GM19099 (cell line): ENCODE measurements around the gene DHX29.

Experiments
- POLR2A ChIP-seq: IDR thresholded peaks from 3 replicates; pipeline ENCODE4 v1.6.1; 2011; ENCODE audit warnings: low read depth; ENCODE audit not compliant: insufficient read length; ENCODE audit errors: extremely low read depth

The DHX29 gene

DNA sequence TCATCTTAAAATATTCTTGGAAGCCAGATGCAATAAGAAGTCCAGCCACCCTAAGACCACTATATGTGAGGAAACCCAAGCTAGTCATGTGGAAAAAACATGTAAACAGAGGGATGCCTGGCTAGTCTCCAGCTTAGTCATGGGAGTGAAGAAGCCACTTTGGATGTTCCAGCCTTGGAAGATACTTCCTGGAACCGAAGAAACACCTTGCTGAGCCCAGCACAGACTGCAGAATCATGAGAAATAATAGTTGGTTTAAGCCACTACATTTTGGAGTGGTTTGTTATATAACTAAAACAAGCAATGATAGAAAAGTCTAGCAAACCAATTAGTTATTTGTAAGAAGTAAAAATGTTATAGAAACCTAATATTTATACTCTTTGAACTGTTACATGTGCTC, 12.6 kb downstream of the DHX29 start:
- no peak for TF ChIP-seq POLR2A

DNA sequence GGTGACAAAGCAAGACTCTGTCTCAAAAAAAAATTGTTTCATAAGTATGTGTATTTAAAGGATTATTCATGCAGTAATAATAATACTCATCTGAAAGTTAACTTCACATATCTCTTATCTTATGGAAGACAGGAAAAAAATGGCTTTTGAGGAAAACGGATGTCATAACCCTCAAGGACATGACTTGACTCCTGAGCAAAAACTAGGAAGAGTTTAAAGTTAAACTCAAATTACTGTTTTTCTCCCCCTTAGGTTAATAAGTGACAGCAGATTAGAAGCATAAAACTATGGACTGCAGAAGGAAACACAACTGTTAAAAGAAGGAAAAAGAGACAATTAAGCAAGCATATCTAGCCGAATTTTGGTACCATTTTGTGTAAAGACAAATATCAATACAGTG, 16.5 kb downstream of the DHX29 start:
- TF ChIP-seq POLR2A = no peak

DNA sequence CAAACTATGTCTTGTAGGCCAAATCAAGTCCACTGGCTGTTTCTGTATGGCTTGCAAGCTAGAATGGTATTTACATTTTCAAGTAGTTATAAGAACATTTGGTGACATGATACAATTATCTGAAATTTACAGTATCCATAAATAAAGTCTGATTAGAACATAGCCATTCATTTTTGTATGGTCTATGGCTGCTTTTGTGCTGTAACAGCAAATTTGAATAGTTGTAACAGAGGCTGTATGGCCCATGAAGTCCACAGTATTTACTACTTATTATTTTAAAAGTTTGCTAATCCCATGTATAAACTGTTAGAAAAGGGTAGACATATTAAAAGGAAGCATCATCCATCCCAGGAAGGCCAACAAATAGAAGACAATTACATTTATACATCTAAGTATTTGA, 17.7 kb downstream of the DHX29 start:
- no peak for TF ChIP-seq POLR2A

DNA sequence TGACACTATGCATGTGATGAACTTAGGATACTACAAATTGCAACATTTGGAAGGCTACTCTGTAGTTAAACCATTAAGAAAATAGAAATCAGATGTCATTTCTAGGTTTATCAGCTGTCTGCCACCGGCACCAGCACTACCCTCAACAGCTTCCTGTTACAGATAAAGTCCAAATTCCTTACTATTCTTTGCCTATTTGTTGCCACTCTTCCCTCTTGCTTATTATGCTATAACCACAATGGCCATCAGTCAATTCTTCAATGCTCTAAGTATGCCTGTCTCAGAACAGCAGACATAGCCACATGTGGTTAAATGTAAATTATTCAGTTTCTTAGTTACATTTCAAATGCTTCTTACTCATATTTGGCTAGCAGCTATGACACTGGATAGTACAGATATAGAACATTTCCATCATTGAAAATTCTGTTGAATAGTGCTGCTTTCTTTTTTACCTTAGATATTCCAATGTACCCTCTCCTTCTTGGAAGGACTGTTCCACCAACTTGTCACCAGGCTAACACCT, 21.0 kb downstream of the DHX29 start:
- TF ChIP-seq POLR2A = no peak

DNA sequence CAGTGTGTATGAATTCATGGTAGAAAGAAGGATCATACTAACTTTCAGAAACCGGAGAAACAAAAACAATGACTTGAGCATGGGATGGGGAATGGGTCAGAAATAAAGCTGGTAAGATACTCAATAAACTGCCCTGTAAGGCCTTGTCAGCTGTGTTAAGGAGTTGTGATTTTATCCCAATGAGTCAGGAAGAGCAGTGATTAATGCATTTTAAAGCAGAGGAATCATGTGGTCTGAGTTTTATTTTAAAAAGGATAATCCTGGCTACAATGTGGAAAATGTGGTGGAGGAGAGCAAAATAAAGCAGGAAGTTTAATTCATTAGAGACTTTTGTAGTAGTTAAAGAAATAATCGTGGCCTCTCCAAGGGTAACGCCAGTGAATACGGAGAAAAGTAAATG, 28.7 kb downstream of the DHX29 start:
- TF ChIP-seq POLR2A = no peak

DNA sequence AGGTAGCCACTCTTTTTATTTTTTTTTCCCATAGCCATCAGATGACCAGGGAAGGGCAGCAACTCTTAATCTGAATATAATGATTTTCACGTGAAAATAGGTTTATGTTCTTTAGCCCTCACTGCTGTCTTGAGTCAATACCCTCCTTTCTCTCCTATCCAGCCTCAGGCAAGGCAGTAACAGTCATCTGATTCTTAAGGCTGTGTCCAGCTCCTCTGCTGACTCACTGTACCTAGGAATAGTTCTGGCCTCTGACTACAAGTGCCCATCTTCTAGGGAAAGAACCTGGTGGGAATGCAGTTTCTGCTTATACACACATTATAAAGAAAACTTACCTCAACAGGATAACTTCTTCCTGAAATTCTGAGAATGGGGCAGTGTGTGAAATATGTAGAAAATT, 30.7 kb downstream of the DHX29 start:
- TF ChIP-seq POLR2A = no peak

DNA sequence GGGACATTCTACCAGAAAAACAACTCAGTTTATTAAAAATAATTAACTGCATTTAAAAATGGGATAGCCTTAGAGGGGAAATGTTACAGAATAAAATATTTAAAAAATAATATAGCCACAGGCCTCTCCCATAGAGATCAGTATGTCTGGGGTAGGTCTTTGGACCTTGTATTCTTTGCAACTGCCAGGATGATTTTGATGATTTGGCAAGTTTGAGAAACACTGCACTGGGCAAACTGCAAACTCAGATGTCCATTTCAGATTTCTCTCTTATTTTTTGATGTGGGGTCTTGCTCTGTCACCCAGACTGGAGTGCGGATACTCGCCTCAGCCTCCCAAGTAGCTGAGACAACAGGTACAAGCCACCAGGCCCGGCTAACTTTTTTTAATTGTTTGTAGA, 49.2 kb downstream of the DHX29 start:
- TF ChIP-seq POLR2A = no peak

DNA sequence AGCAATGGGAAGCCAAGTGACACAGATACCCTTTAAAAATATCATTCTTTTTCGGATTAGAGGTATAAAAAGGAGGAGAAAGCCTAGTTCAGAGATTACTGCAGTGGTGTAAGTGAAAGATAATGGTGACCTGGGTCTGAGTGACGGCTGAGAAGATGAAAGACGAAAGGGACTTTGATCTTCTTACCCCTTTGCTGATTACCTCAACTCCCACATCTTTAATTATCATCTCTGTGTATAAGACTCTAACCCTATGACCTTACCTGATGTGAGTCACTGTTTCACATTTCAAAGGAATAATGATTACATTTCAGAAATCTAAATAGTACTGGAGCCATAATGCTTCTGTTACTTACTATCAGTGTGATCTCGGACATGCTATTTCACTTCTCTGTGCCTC, 52.7 kb downstream of the DHX29 start:
- TF ChIP-seq POLR2A = no peak

DNA sequence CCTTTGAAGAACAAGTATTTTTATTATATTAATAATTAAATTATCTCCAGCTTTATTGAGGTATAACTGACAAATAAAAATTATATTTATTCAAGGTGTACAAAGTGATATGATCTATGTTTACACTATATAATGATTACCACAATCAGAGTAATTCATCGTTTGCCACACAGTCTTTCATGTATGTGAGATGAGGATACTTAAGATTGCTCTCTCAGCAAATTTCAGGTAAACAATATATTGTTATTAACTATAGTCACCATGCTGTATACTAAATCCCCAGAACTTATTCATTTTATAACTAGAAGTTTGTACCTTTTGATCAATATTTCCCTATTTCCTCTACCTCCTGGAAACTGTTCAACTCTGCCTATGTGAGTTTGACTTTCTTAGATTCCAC, 57.4 kb downstream of the DHX29 start:
- TF ChIP-seq POLR2A = no peak

DNA sequence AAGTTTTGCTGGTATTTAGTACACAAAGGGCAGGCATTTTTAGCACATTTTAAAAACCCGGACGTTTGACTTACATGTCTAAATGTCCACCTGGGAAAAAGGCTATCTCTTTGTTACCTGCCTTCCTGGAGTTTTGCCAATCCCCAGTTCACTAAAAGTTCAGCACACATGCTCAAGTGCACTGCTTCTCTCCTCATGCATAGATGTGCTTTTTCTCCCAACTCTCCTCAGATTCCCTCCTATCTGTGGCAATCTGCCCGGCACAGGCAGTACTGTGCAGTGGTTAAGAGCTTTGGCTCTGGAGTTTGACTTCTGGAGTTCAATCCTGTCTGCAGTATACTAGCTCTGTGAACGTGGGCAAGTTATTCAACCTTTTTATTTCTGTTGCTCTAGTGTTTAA, 65.7 kb downstream of the DHX29 start:
- TF ChIP-seq POLR2A = no peak

DNA sequence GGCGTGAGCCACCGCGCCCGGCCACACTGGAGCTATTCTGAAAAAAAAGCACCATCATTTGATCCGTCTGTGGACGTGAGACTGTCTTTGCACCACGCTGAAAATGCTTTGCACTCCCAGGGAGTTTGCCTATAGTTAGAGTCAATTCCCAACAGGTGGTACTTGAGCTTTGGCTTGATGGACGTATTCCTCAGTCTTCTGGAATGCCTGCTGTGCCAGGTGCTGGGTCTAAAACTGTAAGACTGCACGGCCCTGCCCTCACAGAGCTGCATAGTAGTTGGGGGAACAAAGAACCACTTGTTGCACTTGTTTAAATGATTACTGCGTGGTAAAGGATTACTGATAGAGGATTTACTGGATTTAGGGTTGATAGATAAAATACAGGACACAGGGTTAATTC, 70.7 kb downstream of the DHX29 start:
- no peak for TF ChIP-seq POLR2A

DNA sequence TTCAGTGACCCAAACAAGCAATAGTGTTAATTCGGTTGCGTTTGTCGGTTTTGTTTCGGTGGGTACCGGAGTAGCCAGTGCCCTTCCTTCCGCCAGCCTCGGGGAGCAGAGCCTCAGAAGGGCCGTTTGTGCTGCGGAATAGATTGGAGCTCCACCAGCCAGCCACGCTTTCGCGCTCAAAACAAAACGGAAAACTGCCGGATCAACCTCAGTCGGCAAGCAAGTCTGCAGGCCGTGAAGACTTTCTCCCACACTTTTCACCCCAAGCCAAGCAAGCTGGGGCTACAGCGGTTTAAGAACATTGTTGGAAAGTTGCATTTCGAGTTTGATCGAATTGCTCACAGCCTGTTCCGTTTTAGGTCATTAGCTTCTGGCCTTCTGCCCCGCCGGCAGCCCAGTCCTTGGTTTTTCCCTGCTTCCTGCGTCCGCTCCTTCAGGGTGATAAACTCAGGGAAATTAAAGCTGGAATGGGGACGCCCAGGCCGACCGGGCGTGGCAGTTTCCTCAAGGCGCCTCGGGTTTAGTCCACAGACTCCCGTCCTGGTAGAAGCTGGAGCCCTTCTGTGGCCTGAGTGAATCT, 73.3 kb downstream of the DHX29 start:
- TF ChIP-seq POLR2A = no peak

DNA sequence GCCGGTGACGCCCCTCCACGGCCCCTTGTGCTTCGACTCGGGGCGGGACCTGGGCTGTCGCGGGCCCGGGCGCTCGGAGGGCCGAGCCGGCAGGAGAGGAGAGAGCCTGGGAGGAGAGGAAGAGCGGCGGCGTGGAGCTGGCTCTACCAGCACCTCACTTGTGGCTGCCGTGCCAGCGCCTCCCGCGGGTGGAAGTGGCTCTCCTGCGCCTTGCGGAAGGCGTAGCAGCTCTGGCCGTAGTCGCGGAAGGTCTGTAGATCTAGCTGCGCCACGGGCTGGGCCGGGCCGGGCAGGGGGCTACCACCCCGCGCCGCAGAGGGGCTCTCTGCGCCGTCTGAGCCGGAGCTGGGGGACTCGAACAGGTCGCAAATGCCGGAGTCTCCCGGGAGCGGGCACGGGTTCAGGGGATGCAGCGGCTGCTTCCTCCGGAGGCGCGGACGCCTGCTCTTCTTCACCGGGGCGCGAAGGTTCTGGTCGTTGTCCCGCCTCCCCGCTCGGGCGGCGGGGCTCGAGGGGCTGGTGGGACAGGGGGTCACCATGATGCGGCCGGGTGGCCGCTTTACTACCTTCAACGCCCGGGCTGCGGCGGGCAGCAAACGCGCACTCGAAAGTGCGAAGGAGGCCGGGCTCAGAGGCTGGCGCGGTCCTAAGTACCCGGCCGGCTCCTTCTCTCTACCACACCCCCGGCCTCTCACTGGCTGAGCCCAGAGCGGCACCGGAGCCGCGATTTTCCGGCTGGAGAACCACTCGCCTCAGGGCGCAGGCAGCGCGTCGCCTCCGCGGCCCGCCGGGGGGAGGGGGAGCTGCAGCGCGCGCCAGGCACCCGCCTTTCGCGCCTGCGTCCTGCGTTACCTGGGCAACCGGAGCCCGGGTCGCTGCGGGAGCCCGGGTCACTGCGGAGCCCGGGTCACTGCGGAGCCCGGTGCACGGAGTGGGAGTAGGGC, 74.2 kb downstream of the DHX29 start, which contains the start of gene CCNO:
CCNO (minus strand) TSS at position 624 of the 944 bp plus-strand sequence; CDS start at position 539, 85 bp downstream.
- TF ChIP-seq POLR2A = no peak

DNA sequence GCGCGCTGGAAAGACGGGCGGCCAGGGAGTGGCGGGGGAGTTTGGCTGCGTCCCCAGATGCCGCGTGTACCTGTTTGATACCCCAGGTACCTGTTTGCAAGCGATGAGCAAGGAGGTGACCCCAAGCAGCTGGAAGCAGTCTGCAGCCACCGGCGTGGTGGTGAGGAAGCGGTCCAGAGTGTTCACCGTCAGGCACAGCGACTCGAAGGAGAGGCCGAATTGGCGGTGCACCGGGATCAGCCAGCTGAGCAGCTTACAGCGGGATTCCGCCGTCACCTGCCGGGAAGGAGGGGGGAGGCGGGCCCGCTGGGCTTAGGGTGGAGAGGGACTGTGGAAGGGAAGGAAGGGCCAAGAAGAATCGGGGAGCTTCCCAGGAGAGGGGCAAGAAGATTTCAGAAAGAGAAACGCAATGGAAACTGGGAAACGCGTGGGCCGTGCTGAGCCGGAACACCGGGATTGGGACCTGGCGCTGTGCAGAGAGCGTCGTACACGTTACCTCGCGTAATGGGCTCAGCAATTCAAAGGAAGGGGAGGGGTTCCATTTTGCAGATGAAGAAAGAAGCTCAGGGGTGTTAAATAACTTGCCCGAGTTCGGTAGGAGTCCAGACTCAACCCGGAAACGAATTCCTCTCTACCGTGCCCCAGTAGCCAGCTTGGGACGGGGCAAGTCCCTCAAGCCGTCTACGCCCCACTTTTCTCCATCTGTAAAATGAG, 75.1 kb downstream of the DHX29 start:
- no peak for TF ChIP-seq POLR2A

DNA sequence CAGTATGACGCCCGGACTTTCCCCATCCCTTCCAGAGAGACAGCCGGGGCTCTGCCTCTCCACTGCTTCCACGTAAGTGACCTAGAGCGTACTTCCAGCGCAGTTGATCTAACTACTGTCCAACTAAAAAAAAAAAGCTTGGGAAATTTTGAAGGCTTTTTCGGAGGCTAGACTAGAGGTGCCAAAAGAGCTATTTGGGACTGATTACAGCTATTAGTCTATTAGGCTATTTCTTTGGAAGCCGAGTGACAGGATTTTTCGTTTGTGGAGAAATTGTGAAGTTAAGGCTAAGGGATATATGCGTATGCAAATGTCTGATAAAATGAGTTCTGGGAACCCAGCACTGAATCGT, 75.6 kb downstream of the DHX29 start:
- no peak for TF ChIP-seq POLR2A
